NCI-H460 (cell line): ENCODE data around the gene ECM1. TPM values are rescaled to one million over a fixed set of nuclear protein-coding genes. Genes with fewer than 3 reads are reported as not detected.
A peak's percentile ranks its signal among the peaks of the same experiment; 100 is the strongest.

Experiments
- DNase-seq: peaks from one replicate; pipeline ENCODE4 v3.0.0-alpha.2; 2016; ENCODE audit warnings: low read depth; ENCODE audit errors: extremely low read depth
- polyA plus RNA-seq: library from polyadenylated mRNA; depleted of rRNA; stranded (reverse); fragments of >200 nt; gene quantifications from 2 replicates; pipeline ENCODE4 v1.2.3, GENCODE V29; 2014; cell fraction: nucleus; rRNA removed
- total RNA-seq: library from RNA; depleted of rRNA; stranded (reverse); fragments of >200 nt; shearing (Covaris generic); gene quantifications from 2 replicates; pipeline ENCODE4 v1.2.3, GENCODE V29; 2014; rRNA removed

ECM1 gene
- total RNA-seq, result 11.7 and 12.0 TPM in 2 replicates
- polyA plus RNA-seq, result 9.5 and 13.9 TPM in 2 replicates

DNA sequence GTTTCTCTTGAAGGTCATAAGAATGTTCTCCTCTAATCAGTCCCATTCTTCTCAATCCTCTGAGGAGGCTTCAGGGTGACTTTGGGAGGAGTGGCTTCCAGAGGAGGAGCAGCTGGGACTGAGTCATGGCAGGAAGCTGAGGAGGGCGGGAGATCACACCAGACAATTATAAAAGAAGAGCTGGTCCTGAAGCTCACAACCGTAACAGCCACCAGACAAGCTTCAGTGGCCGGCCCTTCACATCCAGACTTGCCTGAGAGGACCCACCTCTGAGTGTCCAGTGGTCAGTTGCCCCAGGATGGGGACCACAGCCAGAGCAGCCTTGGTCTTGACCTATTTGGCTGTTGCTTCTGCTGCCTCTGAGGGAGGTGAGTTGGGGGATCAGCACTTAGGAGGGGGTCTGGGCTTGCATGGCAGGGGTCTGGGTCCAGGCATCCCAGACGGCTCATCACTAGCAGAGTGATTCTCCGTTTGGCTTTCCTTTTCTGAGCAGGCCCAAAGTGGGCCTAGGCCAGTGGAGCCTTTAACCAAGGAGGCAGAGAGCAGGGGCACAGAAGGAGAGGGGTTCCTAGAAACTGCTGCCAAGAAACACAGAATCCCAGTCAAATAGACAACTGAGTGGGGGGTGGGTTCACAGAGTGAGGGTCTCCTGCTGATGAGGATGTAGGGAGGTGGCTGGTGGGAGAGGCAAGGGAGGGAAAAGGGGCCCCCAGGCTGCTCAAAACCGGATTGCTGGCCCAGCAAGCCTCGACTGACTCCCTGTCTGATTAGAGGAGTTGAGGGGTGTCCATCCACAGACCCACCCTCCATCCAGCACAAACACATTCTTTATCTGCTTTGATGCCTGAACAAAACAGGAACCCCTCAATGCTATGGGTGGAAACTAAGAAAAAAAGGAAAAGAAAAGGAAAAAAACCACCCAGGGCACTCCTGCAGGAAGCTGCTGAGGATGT is at the start of gene ECM1:
TSS of gene ECM1 (plus strand) at position 198 of the 953 bp plus-strand sequence. CDS start at position 299, 101 bp downstream.
- peak; percentile 69 for DNase-seq

DNA sequence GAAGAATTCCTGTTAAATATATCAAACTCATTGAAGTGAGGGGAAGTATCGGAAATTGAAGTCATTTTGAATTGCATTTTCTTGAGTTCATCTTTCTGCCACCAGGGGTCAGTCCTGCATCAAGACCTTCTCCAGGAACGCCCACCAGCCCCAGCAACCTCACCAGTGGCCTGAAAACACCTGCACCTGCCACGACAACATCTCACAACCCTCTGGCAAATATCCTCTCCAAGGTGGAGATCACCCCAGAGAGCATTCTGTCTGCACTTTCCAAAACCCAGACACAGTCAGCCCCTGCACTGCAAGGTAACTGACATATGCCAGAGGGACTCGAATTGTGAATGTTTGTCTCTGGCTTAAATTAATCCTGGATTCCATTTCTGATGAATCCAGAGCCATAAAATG is 43.5 kb upstream of the ECM1 start:
- peak; percentile 59 for DNase-seq

DNA sequence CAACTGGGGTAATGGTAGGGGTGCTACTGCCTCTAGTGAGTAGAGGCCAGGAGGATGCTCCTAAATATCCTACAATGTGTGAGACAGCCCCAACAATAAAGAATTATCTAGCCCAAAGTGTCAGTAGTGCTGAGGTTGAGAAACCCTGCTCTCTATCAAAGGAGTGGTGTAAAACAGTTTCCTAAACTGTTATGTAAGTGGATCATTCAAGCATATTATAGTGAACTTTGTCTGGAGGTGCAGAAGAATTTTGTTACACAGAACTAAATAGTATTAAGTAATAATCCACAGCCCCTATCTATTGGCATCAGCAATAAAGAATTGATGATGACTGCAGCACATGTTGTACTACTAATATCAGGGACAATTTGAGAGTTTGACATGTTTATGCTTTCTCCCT is 40.9 kb upstream of the ECM1 start:
- DNase-seq, result no peak

DNA sequence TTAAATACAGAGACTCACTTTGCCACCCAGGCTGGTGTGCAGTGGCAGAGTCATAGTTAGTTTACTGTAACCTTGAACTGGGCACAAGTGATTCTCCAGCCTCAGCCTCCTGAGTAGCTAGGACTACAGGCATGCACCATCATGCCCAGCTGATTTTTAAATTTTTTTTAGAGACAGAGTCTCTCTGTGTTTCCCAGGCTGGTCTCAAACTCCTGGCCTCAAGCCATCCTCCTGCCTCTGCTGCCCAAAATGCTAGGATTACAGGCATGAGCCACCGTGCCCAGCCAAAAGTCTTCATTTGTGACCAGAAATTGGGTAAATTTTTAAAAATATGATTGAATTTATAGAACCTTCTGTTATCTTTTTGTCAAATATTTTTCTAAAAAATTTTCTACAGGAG is 38.6 kb upstream of the ECM1 start:
- DNase-seq, result no peak

DNA sequence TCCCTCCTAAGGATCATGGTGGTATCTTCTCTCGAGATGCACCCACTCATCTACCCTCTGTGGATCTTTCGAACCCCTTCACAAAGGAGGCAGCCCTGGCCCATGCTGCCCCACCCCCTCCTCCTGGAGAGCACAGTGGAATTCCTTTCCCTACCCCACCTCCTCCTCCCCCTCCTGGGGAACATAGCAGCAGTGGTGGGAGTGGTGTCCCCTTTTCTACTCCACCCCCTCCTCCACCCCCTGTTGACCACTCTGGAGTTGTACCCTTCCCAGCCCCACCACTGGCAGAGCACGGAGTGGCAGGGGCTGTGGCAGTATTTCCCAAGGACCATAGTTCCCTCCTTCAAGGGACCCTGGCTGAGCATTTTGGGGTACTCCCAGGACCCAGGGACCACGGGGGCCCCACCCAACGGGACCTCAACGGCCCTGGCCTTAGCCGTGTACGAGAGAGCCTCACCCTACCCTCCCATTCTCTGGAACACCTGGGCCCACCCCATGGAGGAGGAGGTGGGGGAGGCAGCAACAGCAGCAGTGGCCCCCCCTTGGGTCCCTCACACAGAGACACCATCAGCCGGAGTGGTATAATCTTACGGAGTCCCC is 35.2 kb upstream of the ECM1 start:
- no peak for DNase-seq

DNA sequence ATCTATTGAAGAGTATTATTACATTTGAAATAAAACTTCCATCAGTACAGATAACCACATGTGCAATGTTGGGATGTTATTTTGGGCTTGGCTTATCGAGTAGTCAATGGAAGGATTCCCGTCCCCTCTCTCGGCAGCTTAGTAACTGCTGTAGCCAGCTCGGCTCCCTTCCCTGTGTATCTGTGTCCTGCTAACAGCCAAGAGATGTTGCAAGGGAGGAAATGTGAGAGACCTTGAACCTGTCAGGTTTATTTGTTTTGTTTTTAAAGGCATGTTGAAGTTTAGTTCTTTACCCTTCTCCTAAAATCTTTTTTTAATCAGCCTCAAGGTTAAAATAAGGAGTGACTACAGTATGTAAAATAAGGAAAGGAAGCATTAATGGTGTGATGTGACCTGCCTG is 34.2 kb upstream of the ECM1 start:
- no peak for DNase-seq

DNA sequence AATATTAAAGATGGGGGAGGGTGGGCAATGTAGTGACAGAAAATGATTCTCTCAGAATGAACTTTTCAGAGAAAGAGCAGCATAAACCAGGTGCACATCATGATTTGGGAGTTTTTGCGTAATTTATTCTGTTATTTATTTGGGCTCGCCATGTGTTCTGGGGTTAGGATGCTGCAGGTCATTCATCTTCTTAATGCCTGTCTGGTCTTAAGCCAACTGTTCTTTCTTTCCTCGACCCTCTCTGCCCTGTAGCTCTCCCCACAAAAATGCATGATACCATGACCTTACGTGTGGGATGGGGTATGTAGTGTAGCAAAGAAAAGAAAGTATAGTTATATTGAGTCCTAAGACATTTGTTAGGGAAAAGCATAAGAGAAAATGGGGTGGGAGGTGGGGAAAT is 33.0 kb upstream of the ECM1 start:
- DNase-seq, result no peak

DNA sequence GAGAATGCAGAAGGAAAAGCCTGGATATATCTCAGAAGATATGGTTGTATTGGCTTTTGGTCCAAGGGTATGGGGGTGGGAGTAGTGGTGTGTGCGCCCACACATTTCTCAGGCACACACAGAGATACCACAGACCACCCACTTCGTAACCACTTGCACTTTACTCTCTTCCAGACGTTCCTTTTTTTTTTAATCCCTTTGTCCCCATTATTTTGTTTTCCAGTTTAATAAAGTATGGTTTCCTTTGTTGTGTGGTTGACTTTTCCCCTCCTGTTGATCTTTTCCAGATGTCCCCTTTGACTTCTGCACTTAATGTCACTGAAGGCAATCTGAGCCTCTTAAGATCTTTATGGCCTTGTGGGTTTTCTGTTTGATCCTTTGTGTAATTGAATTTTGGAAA is 31.2 kb upstream of the ECM1 start:
- no peak for DNase-seq

DNA sequence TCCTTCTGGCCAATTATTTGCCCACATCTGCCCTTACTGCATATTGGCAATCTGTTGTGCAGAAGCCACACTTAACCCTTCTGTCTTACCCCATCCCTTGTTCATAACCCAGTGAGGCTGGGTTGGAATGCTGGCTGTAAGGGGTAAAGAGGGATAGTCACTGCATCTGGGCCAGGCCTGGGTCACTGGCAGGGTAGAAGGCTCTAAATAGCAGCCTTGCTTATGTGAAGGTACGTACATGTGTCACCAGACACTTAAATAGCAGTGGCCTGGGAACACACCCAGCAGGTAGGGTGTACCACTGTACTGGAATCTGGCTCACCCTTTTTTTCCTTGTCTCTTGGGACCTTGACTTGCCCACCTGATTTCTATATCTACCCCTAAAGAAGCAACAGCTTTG is 30.6 kb upstream of the ECM1 start:
- no peak for DNase-seq

DNA sequence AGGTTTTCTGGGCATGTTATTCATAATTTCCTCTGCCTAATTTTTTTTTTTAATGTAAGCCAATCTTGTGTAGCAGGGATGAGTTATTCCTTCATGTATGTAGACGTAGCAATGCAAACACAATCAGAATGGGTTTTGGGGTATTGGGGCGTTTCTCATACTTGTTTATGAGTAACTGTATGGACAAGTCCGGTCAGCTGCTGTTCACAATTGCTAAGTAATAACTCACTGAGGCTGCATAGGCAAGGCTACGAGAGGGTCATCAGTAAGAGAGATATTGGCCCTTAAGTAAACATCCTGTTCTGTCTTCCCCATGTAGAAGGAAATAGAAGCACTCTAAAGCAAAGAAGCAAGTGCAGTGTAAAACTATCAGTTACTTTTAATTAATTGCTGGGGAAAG is 30.2 kb upstream of the ECM1 start:
- no peak for DNase-seq

DNA sequence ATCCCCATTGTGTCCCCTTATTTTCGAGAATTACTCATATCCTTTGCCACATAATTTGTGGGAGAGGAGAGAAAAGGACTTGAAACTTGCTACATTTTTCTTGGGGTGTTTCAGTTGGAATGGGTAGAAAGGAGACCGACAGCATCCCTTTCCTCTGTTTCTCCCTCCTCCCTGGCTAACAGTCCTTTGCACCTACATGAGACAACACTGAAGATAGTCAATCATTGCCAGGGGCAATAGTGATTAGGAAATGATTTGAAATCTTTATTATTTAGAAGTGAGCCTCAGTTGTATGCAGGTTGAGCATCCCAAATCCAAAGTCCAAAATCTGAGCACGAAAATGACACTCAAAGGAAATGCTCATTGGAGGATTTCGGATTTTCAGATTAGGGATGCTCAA is 28.5 kb upstream of the ECM1 start:
- DNase-seq, result no peak

DNA sequence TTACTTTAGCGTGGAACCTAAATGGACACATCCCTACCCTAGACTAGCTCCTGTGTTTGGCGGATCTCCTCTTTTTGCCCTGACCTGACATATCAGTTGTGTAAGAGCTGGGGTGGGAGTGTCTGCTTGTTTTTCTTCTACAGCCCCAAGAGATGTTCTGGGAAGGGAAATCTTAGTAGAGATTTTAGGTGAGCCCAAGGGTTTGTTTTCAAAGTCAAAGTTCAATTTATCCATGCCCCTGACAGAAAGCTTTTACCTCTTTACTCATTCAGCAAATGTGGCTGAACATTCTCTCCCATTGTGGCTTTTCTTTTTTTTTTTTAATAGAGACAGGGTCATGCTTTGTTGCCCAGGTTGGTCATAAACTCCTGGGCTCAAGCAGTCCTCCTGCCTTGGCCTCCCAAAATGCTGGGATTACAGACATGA is 28.0 kb upstream of the ECM1 start:
- no peak for DNase-seq

DNA sequence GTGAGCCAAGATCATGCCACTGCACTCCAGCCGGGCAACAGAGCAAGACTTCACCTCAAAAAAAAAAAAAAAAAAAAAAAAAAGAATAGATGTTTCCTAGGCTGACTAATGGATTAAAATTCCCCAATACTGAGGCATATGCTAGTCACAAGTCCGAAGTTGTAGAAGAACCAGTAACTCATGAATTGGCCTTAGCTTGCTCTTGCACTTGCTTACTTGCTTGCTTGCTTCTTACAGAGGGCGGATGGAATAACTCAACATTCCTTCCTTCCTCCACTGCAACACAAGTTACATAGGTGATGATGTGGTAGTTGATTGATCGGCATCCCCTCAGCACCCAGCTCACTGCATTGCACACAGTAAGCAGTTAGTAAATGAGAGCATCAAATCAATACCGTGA is 23.5 kb upstream of the ECM1 start:
- no peak for DNase-seq

DNA sequence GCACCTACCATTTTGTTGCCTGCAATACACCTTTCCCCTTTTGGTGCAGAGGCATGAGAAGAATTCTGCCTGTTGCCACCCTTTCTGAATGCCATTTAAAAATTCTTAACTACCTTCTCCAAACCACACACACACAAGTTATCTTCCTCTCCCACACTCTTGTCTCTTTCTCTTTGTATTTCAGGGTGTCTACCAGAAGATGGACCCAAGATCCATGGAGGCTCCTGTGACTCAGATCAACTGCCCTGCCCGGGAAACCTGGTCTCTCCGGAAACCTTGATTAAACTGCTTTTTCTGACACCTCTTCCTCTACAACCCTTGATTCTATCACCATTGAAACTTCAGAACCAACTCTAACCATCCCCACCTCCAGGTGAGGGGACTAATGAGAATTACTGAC is 23.0 kb upstream of the ECM1 start:
- peak; percentile 33 for DNase-seq

DNA sequence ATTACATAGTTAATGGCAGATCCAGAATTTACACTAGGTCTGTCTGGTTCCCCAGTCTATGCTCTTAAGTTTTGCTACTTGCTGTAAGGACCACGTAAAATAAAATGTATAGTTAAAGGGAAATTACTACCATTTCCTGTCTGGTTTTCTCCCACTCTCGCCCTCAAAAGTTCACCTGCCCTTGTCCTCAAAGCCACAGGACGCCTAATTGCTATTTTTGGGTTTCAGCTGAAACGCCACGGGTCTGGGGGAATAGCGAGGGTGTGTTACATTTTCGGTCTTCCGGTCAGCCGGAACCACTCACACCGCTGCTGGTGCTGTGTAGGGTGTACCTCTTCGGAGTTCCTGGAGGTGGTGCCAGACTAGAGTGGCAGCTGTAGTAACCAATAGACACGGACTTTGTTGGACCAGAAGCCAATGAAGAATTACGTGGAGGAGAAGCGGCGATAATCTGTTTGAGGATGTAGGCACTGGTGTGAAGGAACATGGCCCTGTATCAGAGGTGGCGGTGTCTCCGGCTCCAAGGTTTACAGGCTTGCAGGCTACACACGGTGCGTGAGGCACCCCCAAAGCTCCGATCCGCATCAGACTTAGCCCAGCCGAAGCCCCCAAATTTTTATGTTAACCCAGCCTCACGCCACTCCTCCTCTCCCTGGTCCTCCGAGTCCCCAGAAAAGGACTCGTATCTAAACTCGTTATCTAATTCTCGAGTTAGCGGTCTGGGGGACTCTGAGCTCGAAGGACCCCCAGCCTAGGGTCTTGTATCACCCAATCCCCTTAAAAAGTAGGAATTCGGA is 20.7 kb upstream of the ECM1 start, which contains the start of gene TARS2:
TSS of gene TARS2 (plus strand) at position 454 of the 797 bp plus-strand sequence. CDS start at position 486, 32 bp downstream.
- DNase-seq, result peak; percentile 100

DNA sequence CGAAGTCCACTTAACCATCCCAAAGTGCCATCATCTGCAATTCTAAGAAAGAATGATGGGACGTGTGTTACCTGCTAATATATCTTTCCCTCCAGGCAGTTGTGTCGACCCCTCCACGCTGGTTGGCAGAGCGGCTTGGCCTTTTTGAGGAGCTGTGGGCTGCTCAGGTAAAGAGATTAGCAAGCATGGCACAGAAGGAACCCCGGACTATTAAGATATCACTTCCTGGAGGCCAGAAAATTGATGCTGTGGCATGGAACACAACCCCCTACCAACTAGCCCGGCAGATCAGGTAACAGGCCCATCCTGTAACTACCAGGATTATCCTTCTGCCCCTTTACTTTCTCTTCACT is 20.2 kb upstream of the ECM1 start:
- DNase-seq, result no peak

DNA sequence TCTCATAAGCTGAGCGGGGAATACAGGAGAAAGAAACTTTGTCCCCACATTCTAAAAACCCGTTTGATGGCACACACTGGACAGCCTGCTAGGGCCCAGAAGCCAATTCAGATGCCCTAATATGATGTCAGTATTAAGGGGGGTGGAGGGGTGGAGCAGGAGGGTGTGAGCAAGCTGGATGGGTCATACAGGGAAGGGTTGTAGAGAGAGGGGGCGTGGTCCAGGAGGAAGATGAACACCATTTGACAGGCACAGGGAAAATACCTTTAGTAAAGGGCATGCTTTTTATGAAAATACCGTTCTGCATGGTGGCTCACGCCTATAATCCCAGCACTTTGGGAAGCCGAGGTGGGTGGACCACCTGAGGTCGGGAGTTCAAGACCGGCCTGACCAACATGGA is 14.7 kb upstream of the ECM1 start:
- no peak for DNase-seq

DNA sequence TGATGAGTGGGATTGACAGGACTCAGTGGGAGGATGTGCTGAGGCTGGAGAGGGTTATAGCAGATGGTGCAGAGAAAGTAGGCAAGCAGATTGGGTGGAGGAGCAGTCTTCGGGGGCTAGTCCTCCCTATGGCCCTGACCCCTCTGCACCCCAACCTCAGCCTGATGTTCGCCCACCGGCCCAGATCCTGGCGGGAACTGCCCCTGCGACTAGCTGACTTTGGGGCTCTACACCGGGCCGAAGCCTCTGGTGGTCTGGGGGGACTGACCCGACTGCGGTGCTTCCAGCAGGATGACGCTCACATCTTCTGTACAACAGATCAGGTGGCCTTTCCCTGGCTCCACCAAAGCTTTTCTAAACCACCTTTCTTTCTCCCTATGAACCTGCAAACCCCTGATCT is 9.6 kb upstream of the ECM1 start:
- no peak for DNase-seq

DNA sequence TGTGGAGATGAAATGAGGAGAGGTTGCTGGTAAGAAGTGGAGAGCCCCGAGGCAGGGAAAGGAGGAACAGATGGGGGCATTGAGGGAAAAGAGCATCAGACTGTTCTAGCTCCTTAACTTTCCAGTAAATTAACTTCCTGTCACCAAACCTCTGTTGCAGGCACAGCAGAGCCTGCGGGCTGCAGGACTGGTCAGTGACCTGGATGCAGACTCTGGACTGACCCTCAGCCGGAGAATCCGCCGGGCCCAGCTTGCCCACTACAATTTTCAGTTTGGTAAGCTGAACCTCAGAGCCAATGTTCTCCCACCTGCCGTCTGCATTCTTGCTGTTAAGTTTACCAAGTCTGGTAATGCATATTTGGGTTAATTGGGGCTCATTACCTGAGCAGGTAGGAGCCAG is 2.5 kb upstream of the ECM1 start:
- DNase-seq, result no peak

DNA sequence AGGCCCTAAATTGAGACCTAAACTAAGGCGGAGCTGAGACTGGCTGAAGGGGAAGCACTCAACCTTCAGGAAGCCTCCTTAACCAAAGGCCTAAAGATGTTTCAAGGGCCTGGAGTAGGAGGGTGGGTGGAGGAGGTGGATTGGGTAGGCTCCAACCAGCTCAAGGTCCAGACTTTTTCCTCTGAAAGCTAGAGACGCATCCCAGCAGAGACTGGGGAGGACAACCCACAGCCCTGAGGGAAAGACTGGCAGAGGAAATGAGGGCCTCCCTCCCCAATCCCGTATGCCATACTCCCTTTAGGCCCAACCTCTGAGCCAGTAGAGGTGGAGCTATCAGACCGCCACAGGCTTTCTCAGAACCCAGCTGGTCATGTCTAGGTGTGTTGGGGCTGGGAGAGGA is 1.1 kb downstream of the ECM1 start:
- no peak for DNase-seq

DNA sequence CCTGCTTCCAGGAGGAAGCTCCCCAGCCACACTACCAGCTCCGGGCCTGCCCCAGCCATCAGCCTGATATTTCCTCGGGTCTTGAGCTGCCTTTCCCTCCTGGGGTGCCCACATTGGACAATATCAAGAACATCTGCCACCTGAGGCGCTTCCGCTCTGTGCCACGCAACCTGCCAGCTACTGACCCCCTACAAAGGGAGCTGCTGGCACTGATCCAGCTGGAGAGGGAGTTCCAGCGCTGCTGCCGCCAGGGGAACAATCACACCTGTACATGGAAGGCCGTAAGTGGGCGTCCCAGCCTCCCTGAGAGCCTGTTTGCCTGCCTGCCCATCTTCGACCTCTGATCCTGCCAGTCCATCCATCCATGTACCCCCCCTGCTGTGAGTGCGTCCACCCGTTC is 3.6 kb downstream of the ECM1 start:
- DNase-seq, result no peak
